A673 (cell line): ENCODE measurements around the gene MEAK7. TPM values are rescaled to one million over a fixed set of nuclear protein-coding genes. Genes with fewer than 3 reads are reported as not detected.

Source experiments
- Bru-seq: library from RNA; stranded (reverse); fragments of 400-500 nt; gene quantifications from one replicate; lab custom pipeline; 2021; lab: Mats Ljungman, UMichigan
- BruChase-seq, 2 experiments: library from RNA; stranded (reverse); fragments of 400-500 nt; gene quantifications; one replicate each; lab custom pipeline; 2021; lab: Mats Ljungman, UMichigan
- BruUV-seq: library from RNA; stranded (reverse); fragments of 400-500 nt; replicated peaks from 2 replicates; lab custom pipeline; 2021; lab: Mats Ljungman, UMichigan
- CTCF ChIA-PET: fragments of 300-600 bp; sonication (Branson Sonifier 250); formaldehyde crosslinking; loops from one replicate; lab custom pipeline; 2022; ENCODE audit warnings: antibody characterized with exemption; lab: Charles Lee
- POLR2A ChIA-PET: fragments of 300-600 bp; sonication (Branson Sonifier 250); formaldehyde crosslinking; loops from one replicate; lab custom pipeline; 2022; ENCODE audit warnings: antibody characterized with exemption; ENCODE audit not compliant: low non-redundant PET; lab: Charles Lee
- DNase-seq: peaks from one replicate; pipeline ENCODE4 v3.0.0-alpha.2; 2015; ENCODE audit warnings: low spot score
- H3K27ac ChIP-seq: fragments of 200-600 bp; sonication (generic); 2 replicates; pipeline ENCODE4 v1.5.1; 2016; ENCODE audit warnings: mixed run types, low read depth, mild to moderate bottlenecking, mixed read lengths, antibody characterized with exemption, low read length; ENCODE audit not compliant: poor library complexity, severe bottlenecking
- H3K27me3 ChIP-seq: fragments of 200-600 bp; sonication (generic); replicated peaks from 2 replicates; pipeline ENCODE4 v1.6.1; 2017; ENCODE audit warnings: mixed run types, low read depth, mild to moderate bottlenecking, mixed read lengths, antibody characterized with exemption, low read length; ENCODE audit not compliant: insufficient read depth, poor library complexity
- H3K36me3 ChIP-seq: fragments of 200-600 bp; sonication (generic); 2 replicates; pipeline ENCODE4 v1.6.1; 2016; ENCODE audit warnings: mixed run types, mild to moderate bottlenecking, mixed read lengths, antibody characterized with exemption, low read length; ENCODE audit not compliant: insufficient read depth, poor library complexity, severe bottlenecking
- H3K4me1 ChIP-seq: fragments of 200-600 bp; sonication (generic); 2 replicates; pipeline ENCODE4 v1.6.1; 2017; ENCODE audit warnings: mixed run types, mild to moderate bottlenecking, mixed read lengths, antibody characterized with exemption, low read length; ENCODE audit not compliant: insufficient read depth, poor library complexity, severe bottlenecking
- H3K4me3 ChIP-seq: fragments of 200-600 bp; sonication (generic); 2 replicates; pipeline ENCODE4 v1.5.1; 2016; ENCODE audit warnings: low read depth, mixed run types, mild to moderate bottlenecking, mixed read lengths, low read length; ENCODE audit not compliant: poor library complexity, severe bottlenecking
- H3K9me3 ChIP-seq: fragments of 200-600 bp; sonication (generic); 2 replicates; pipeline ENCODE4 v1.6.1; 2016; ENCODE audit warnings: mixed run types, low read depth, mild to moderate bottlenecking, mixed read lengths, antibody characterized with exemption, low read length; ENCODE audit not compliant: poor library complexity, severe bottlenecking
- CTCF ChIP-seq: fragments of 300-800, 200-600 bp; sonication (generic); conservative IDR thresholded peaks from 2 replicates; pipeline ENCODE4 v1.5.1; 2017; ENCODE audit warnings: low read depth, mild to moderate bottlenecking, antibody characterized with exemption, low read length, moderate library complexity, mixed read lengths
- EZH2 ChIP-seq: fragments of 200-600 bp; sonication (generic); IDR thresholded peaks from 2 replicates; pipeline ENCODE4 v1.6.1; 2017; ENCODE audit warnings: borderline replicate concordance, low read depth, mild to moderate bottlenecking, mixed read lengths, antibody characterized with exemption, low read length; ENCODE audit not compliant: poor library complexity, severe bottlenecking
- intact Hi-C: fragments of 100-400 bp; cut with micrococcal nuclease; formaldehyde crosslinking; loops from one replicate; pipeline ENCODE4 v1.10.0; 2022; ENCODE audit not compliant: unreplicated experiment
- long read RNA-seq: library from polyadenylated mRNA; stranded (forward); transcript quantifications from one replicate; pipeline ENCODE4 v2.0.0, GENCODE V29; 2022
- total RNA-seq: library from RNA; stranded (reverse); gene quantifications from 2 replicates; pipeline ENCODE4 v1.2.3, GENCODE V29; 2021

The MEAK7 gene
- 11.6 and 12.4 TPM in 2 replicates for total RNA-seq
- percentile 55 among the genes with signal in this experiment for Bru-seq, nascent RNA
- BruChase-seq, experiment 1, labeled RNA remaining after a 2-hour chase: percentile 62 among the genes with signal in this experiment
- BruChase-seq, experiment 2, labeled RNA remaining after a 6-hour chase: percentile 63 among the genes with signal in this experiment
- long read RNA-seq, full-length matches to known transcripts: 9 of 27 reads
- long read RNA-seq, partial matches to known transcripts: 2 of 27 reads
- long read RNA-seq, other reads (novel, unspliced or antisense): 16 of 27 reads

DNA sequence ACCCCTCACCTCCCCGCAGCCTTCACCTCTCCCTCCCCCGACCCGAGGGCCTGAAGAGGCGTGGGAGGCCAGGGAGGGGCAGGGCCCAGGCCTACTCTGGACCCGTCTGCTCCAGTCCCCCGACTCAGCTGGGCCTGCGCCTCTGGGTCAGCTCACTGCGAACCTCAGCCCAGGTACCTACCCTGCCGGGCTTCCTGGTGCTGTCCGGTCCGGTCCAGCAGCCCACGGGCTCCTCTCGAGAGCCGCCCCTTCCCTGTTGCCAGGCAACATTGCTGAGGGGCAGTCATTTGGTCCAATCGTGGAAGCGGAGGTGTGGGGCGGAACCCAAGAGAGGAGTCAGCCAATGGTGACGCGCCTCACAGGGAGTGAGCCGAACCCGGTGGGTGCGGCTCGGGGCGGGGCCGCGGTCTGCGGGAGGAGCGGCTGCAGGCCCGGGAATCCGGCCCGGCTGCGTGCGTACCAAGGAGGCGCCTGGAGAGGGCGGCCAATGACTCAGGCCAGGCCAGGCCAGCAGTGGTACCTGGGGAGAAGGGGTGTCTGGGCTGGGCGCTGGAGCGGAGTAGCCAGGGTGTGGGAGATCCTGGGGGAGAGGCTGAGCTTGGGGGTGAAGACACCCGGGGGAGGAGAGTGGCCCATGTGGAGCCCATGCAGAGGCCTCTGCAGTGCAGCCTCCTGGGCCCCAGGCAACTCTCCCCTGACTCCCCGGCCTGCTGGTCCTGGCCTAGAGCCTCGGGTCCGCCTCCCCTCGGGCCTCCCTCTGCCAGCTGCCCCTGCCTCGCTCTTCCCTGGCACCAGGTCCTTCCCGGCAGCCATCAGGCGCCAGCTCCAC is at the start of gene MEAK7:
Gene MEAK7 (minus strand): TSS at position 240 of the 829 bp plus-strand sequence. CDS start 6,573 bp downstream, outside the sequence.
- Histone ChIP-seq H3K4me3 (peak within 1 kb of the TSS; percentile 72), H3K36me3 (no peaks in the 10 kb centered on the region), H3K4me1 (peaks cover 3% of the 10 kb centered on the region), H3K27ac (peak within 1 kb of the TSS; percentile 84), H3K27me3 (no peaks in the 10 kb centered on the region), H3K9me3 (no peaks in the 10 kb centered on the region)
- CTCF ChIA-PET: interaction anchor here (0.6 kb wide), 1 partner anchor 551 kb away, joined by 3 read pairs; the partner anchor contains the start of gene OSGIN1
- TF ChIP-seq CTCF: no peak
- no peak for TF ChIP-seq EZH2
- TSS peak; percentile 70 for BruUV-seq
- intact Hi-C loops: loop anchor here (5.0 kb wide), 1 partner anchor 547 kb away; no protein-coding TSS in a partner anchor
- POLR2A ChIA-PET: no interaction called here
- DNase-seq: peak; percentile 99

DNA sequence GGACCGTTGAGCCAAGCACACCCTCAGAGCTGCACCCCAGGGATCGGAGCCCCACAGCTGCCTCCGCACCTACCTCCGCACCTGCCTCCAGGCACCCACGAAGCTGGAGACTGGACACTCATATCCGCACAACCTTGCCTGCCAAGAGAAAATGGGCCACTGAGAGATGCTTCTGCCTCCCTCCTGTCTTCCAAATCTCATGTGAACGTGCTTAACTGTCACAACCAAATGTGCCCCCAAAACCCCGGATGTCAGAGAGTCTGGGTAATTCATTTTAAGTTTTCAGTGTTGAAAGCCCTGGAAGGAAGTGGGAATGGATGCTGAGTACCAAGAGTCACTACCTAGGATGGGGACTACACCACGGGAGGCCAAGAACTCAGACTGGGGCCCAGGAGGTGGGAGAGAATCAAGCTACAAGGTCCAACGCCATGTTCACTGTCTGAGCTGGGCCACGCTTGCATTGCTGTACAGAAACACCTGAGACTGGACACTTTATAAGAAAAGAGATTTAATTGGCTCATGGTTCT is 49.5 kb upstream of the MEAK7 start:
- no TSS peak for BruUV-seq
- ChIA-PET CTCF (no interaction called here), POLR2A (no interaction called here)
- H3K4me3 ChIP-seq: no peak overlapping the region
- TF ChIP-seq CTCF (no peak), EZH2 (no peak)
- intact Hi-C loops: no loop called here
- no peak for DNase-seq
- no peaks in the 10 kb centered on the region for H3K36me3 ChIP-seq
- no peaks in the 10 kb centered on the region for H3K4me1 ChIP-seq
- H3K27ac ChIP-seq: no peak overlapping the region
- no peaks in the 10 kb centered on the region for H3K27me3 ChIP-seq
- no peaks in the 10 kb centered on the region for H3K9me3 ChIP-seq

GRCh38 chr16:84552135-84552534 is 47.7 kb upstream of the MEAK7 start:
- no peaks in the 10 kb centered on the region for H3K4me1 ChIP-seq
- H3K9me3 ChIP-seq: no peaks in the 10 kb centered on the region
- intact Hi-C loops: no loop called here
- H3K36me3 ChIP-seq: no peaks in the 10 kb centered on the region
- no peak overlapping the region for H3K27ac ChIP-seq
- ChIA-PET CTCF (no interaction called here), POLR2A (no interaction called here)
- H3K4me3 ChIP-seq: no peak overlapping the region
- no peak for TF ChIP-seq CTCF
- TF ChIP-seq EZH2: no peak
- no TSS peak for BruUV-seq
- no peaks in the 10 kb centered on the region for H3K27me3 ChIP-seq
- DNase-seq: no peak
